Cerebellar cortex (tissue), 1 donor: ENCODE data around the gene CLIP2.

Experiments used
- DNase-seq: peaks from one replicate; pipeline ENCODE4 v3.0.0-alpha.2; 2015; ENCODE audit warnings: low spot score

CLIP2 gene

GRCh38 chr7:74271742-74272141 lies 17.5 kb upstream of the CLIP2 start:
- DNase-seq = no peak

- no peak for DNase-seq
Observed at GRCh38 chr7:74272305-74273038, 16.7 kb upstream of the CLIP2 start.

- peak; percentile 58 for DNase-seq
Observed at GRCh38 chr7:74275401-74275881, 13.8 kb upstream of the CLIP2 start.

- DNase-seq = no peak
Observed at GRCh38 chr7:74277636-74278035, 11.6 kb upstream of the CLIP2 start.

GRCh38 chr7:74280985-74281384 lies 8.2 kb upstream of the CLIP2 start:
- no peak for DNase-seq

- DNase-seq = no peak
Observed at GRCh38 chr7:74282748-74283459, 6.3 kb upstream of the CLIP2 start.

GRCh38 chr7:74283858-74284447 lies 5.3 kb upstream of the CLIP2 start:
- DNase-seq = no peak

GRCh38 chr7:74284781-74285259 lies 4.4 kb upstream of the CLIP2 start:
- no peak for DNase-seq

- DNase-seq = no peak
Observed at GRCh38 chr7:74286131-74286530, 3.1 kb upstream of the CLIP2 start.

GRCh38 chr7:74287303-74288033 lies 1.7 kb upstream of the CLIP2 start:
- DNase-seq = no peak

GRCh38 chr7:74288034-74288881 lies 949 bp upstream of the CLIP2 start:
- DNase-seq = peak; percentile 61

GRCh38 chr7:74289659-74290552 lies 699 bp downstream of the CLIP2 start:
- no peak for DNase-seq

- no peak for DNase-seq
Observed at GRCh38 chr7:74290553-74290950, 1.3 kb downstream of the CLIP2 start.

GRCh38 chr7:74290981-74291441 lies 1.8 kb downstream of the CLIP2 start:
- DNase-seq = no peak

GRCh38 chr7:74291535-74291934 lies 2.3 kb downstream of the CLIP2 start:
- DNase-seq = no peak

GRCh38 chr7:74292757-74293576 lies 3.8 kb downstream of the CLIP2 start:
- no peak for DNase-seq

GRCh38 chr7:74293577-74293908 lies 4.3 kb downstream of the CLIP2 start:
- DNase-seq = no peak

- no peak for DNase-seq
Observed at GRCh38 chr7:74294191-74294998, 5.2 kb downstream of the CLIP2 start.
